ENCODE data around the gene SFI1. TPM values are rescaled to one million over a fixed set of nuclear protein-coding genes. Genes with fewer than 3 reads are reported as not detected.

The SFI1 gene
- total and polyA plus RNA-seq, 2 of the 8 experiments (the other 6 are each of a cell fraction or from before 2014, with no cell fraction given), result 10.4 to 30.1 TPM

DNA sequence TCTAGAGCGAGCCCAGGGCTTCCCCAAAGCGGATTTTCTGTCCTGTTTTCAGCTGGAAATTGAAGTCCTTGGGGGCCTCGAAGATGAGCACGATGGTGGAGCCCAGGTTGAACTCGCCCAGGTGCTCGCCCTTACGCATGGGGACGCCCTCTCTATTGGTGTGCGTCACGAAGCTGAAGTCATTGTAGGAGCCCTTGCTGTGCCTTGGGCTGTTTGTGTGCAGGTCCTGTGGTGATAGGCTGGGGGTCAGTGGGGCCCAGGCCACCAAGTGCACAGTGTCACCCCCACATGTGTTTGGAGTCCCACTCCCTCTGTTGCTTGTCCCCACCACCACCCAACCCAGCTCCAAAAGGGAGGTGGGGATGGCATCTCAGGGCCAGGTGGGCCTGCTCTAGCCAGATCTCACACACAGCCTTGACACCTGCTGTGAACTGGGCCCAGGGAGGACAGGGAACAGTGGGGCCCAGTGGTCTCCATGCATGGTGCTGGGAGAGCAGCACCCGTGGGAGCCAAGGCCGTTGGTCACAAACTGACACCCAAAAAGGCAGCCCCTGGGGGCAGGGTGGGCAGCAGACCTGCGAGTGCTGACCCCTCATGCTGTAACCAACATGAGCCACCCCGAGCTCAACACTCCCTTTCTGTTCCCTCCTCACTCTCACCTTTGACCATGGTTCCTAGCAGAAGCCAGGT, 123.4 kb downstream of the SFI1 start:
- ChIA-PET POLR2A (ENCODE audit: partially characterized antibody) (interaction anchor here (1.5 to 3.9 kb wide), 2 partner anchors 11 kb away, joined by 5 to 17 read pairs; no protein-coding TSS in a partner anchor), CTCF (ENCODE audit: partially characterized antibody) (interaction anchor here (0.9 to 1.9 kb wide), 6 partner anchors 11 to 107 kb away, joined by 3 to 12 read pairs (median 4); no protein-coding TSS in a partner anchor)
- Histone ChIP-seq H2BK5ac (ENCODE audit: low read depth, low read length) (no peak overlapping the region; the same call in 1 of the 2 replicates), H3K4ac (replicated peaks; ENCODE audit: insufficient read length, low read depth, low read length) (no peak overlapping the region), H2AFZ (ENCODE audit: low read length) (no peak overlapping the region), H2AK5ac (ENCODE audit: low read depth, low read length) (no peak overlapping the region), H3K27me3 (replicated peaks in 1 of 4; ENCODE audit: control insufficient read depth in 3 of 4, extremely low read depth in 1 of 4, insufficient read depth in 3 of 4, low read length in 3 of 4) (no peaks in the 10 kb centered on the region), H4K8ac (ENCODE audit: extremely low read depth, insufficient read depth, low read length) (no peak overlapping the region), H3K36me3 (ENCODE audit: control insufficient read depth in 2 of 4, insufficient read depth in 4 of 4, low read length in 3 of 4) (peaks cover 2 to 27% (median 13%) of the 10 kb centered on the region in 4 experiments; a peak in 7 of 8 replicates), H3K23ac (ENCODE audit: insufficient read length) (no peak overlapping the region), H3K23me2 (ENCODE audit: low read depth, low read length) (no peaks in the 10 kb centered on the region; the same call in 1 of the 2 replicates), H2BK20ac (ENCODE audit: low read length) (no peak overlapping the region), H4K5ac (ENCODE audit: insufficient read length, low read depth, low read length) (no peak overlapping the region), H4K91ac (replicated peaks; ENCODE audit: insufficient read length, low read length) (no peak overlapping the region), H3K18ac (ENCODE audit: extremely low read depth, low read length) (no peak overlapping the region; the same call in 1 of the 2 replicates), H3K79me1 (ENCODE audit: low read depth, low read length) (peaks cover 12% of the 10 kb centered on the region), H3K14ac (ENCODE audit: insufficient read length) (no peak overlapping the region), H3K79me2 (ENCODE audit: control insufficient read depth in 1 of 2, insufficient read depth in 2 of 2, low read length in 2 of 2) (peaks cover 0 to 22% of the 10 kb centered on the region in 2 experiments; a peak in 1 of 4 replicates), H3K4me1 (replicated peaks in 1 of 4; ENCODE audit: control insufficient read depth in 3 of 4, insufficient read depth in 4 of 4, low read length in 3 of 4) (peaks cover 0 to 13% (median 6%) of the 10 kb centered on the region in 4 experiments; a peak in 6 of 7 replicates), H3K9ac (replicated peaks in 1 of 4; ENCODE audit: extremely low read depth in 1 of 4, low read depth in 3 of 4, low read length in 3 of 4) (no peak overlapping the region), H2BK120ac (replicated peaks; ENCODE audit: low read depth, low read length) (no peak overlapping the region), H3K9me3 (ENCODE audit: insufficient read depth in 2 of 2, low read depth in 1 of 2, low read length in 1 of 2) (no peaks in the 10 kb centered on the region), H2BK15ac (ENCODE audit: low read length) (no peak overlapping the region), H3K27ac (ENCODE audit: low read depth, low read length) (no peak overlapping the region), H3K56ac (replicated peaks; ENCODE audit: insufficient read length, low read depth, low read length) (no peak overlapping the region), H2BK12ac (ENCODE audit: low read depth, low read length) (no peak overlapping the region), H3K4me2 (ENCODE audit: insufficient read depth in 1 of 2, low read depth in 2 of 2, low read length in 2 of 2) (no peak overlapping the region), H4K20me1 (replicated peaks in 1 of 2; ENCODE audit: control insufficient read depth in 1 of 2, insufficient read depth in 2 of 2, low read length in 2 of 2) (peaks cover 10 to 19% of the 10 kb centered on the region in 2 experiments), H3K4me3 (ENCODE audit: extremely low read depth in 1 of 4, insufficient read depth in 2 of 4, low read depth in 3 of 4, low read length in 4 of 4) (no peak overlapping the region)
- 93% methylated on average over 14 of the region's 14 CpGs; no CpG with 5 or more reads in 1 of the 2 experiments for WGBS, 2 experiments (ENCODE audit: extremely low coverage in 1 of 2, insufficient coverage in 1 of 2, insufficient read length in 1 of 2, insufficient replicate concordance in 2 of 2, low coverage in 1 of 2, low lambda C conversion rate in 2 of 2, missing lambda C conversion rate in 1 of 2)
- TF ChIP-seq NANOG (IDR thresholded peaks at IDR 0.05; ENCODE audit: insufficient read depth, low read depth, low read length, poor library complexity, severe bottlenecking) (no peak), POLR2AphosphoS5 (IDR thresholded peaks at IDR 0.05; ENCODE audit: low read depth, low read length) (0 out of 2 replicates have a peak, but pooled peaks have one; percentile 14)
- FAIRE-seq (no peak), DNase-seq (ENCODE audit: low read depth in 1 of 2, low spot score in 2 of 2) (no peak)
